ENCODE results near the gene ANKRD50. TPM values are rescaled to one million over a fixed set of nuclear protein-coding genes. Genes with fewer than 3 reads are reported as not detected.
A peak's percentile ranks its signal among the peaks of the same experiment; 100 is the strongest.

The ANKRD50 gene
- total RNA-seq, 3 donors from 2014 or later, result 8.2 to 16.7 (median 11.0) TPM

- TF ChIP-seq, protein P1, sequence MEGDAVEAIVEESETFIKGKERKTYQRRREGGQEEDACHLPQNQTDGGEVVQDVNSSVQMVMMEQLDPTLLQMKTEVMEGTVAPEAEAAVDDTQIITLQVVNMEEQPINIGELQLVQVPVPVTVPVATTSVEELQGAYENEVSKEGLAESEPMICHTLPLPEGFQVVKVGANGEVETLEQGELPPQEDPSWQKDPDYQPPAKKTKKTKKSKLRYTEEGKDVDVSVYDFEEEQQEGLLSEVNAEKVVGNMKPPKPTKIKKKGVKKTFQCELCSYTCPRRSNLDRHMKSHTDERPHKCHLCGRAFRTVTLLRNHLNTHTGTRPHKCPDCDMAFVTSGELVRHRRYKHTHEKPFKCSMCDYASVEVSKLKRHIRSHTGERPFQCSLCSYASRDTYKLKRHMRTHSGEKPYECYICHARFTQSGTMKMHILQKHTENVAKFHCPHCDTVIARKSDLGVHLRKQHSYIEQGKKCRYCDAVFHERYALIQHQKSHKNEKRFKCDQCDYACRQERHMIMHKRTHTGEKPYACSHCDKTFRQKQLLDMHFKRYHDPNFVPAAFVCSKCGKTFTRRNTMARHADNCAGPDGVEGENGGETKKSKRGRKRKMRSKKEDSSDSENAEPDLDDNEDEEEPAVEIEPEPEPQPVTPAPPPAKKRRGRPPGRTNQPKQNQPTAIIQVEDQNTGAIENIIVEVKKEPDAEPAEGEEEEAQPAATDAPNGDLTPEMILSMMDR (IDR thresholded peaks at IDR 0.05), result no peak
- Histone ChIP-seq H3K4me1 (ENCODE audit: low read depth) (no peaks in the 10 kb centered on the region), H3K9me3 (no peaks in the 10 kb centered on the region), H3K4me3 (no peak overlapping the region), H3K36me3 (ENCODE audit: low read depth) (no peaks in the 10 kb centered on the region)
- DNase-seq, result no peak
- ATAC-seq, result no peak
- intact Hi-C loops (cut with DNase I, micrococcal nuclease), result no loop called here
Measured at GRCh38 chr4:124658795-124659194, 53.7 kb downstream of the ANKRD50 start.

DNA sequence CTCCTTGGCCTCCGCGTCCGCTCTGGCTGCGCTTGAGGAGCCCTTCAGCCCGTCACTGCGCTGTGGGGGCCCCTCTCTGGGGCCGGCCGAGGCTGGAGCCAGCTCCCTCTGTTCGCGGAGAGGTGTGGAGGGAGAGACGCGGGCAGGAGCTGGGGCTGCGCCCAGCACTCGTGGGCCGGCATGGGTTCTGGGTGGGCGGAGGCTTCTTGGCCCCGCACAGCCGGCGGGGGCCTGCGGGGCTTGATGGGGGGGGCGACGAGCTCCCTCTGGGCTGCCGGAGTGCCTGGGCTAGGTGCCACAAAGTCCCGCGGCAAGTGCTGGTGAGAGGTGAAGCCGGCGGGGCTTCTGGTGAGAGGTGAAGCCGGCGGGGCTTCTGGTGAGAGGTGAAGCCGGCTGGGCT, 61.9 kb downstream of the ANKRD50 start:
- Histone ChIP-seq H3K36me3 (ENCODE audit: low read depth) (no peaks in the 10 kb centered on the region), H3K9me3 (no peaks in the 10 kb centered on the region), H3K4me1 (ENCODE audit: low read depth) (no peaks in the 10 kb centered on the region), H3K4me3 (no peak overlapping the region)
- TF ChIP-seq, protein P1 (IDR thresholded peaks at IDR 0.05), result no peak
- intact Hi-C loops (cut with DNase I, micrococcal nuclease), result no loop called here
- DNase-seq (peak in 1 of 3 donors; percentile 36), ATAC-seq (no peak)

DNA sequence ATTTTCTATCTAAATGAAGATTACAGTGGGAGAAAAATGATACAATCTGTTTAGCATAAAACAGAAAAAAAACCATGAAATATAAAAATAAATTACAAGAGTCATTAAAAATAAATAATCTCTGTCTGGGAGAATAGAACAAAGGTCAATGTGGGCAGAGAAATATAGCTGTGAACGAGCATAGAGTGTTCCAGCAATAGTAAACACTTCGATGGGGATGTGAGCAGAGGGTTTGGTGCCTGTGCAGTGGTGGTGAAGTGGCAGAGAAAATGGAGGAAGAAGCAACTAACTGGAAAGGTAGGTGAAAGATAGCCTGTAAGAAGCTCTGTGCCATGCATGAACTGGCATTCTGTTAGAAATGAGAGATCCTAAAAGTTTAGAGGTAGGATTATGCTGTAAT, 64.9 kb downstream of the ANKRD50 start:
- DNase-seq, result no peak
- Histone ChIP-seq H3K36me3 (ENCODE audit: low read depth) (no peaks in the 10 kb centered on the region), H3K9me3 (no peaks in the 10 kb centered on the region), H3K4me3 (no peak overlapping the region), H3K4me1 (ENCODE audit: low read depth) (no peaks in the 10 kb centered on the region)
- ATAC-seq, result no peak
- TF ChIP-seq, protein P1 (IDR thresholded peaks at IDR 0.05), result no peak
- intact Hi-C loops (cut with DNase I, micrococcal nuclease), result no loop called here

- ATAC-seq (no peak), DNase-seq (no peak)
- intact Hi-C loops (cut with DNase I, micrococcal nuclease), result no loop called here
- Histone ChIP-seq H3K4me1 (ENCODE audit: low read depth) (no peaks in the 10 kb centered on the region), H3K4me3 (no peak overlapping the region), H3K36me3 (ENCODE audit: low read depth) (no peaks in the 10 kb centered on the region), H3K9me3 (no peaks in the 10 kb centered on the region)
- TF ChIP-seq, protein P1 (IDR thresholded peaks at IDR 0.05), result no peak
Measured at GRCh38 chr4:124644621-124645020, 67.9 kb downstream of the ANKRD50 start.

DNA sequence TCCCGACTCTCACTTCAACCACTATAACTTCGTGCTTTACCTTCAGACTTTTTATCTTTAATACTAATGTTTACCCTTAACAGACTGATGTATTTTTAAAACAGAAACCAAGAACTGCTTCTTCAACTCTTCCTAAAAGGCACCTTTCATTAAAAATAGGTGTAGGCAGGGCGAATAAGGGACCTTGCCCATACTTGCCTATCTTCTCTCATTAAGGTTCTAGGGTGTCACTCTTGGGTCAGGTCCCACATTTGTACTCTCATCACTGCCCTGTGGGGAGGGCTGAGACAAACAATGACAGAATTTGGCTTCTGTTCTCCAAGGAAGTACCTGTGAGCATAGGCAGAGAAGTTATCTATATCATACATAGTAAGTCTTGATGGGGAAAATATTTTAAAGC, 69.7 kb downstream of the ANKRD50 start:
- Histone ChIP-seq H3K36me3 (ENCODE audit: low read depth) (no peaks in the 10 kb centered on the region), H3K9me3 (no peaks in the 10 kb centered on the region), H3K4me1 (ENCODE audit: low read depth) (no peaks in the 10 kb centered on the region), H3K4me3 (no peak overlapping the region)
- ATAC-seq (no peak), DNase-seq (no peak)
- intact Hi-C loops (cut with DNase I, micrococcal nuclease), result no loop called here
- TF ChIP-seq, protein P1 (IDR thresholded peaks at IDR 0.05), result no peak

All from mucosa of descending colon (tissue), 3 donors.